Inferior parietal cortex (tissue), 1 donor: Measurements from ENCODE around the gene NUDT1.

Source experiments
- DNase-seq: peaks from one replicate; pipeline ENCODE4 v3.0.0-alpha.2; 2016; ENCODE audit errors: extremely low spot score

NUDT1 gene

GRCh38 chr7:2248984-2249694, 7.1 kb downstream of the NUDT1 start:
- no peak for DNase-seq

- no peak for DNase-seq
Observed at GRCh38 chr7:2249744-2250323, 7.8 kb downstream of the NUDT1 start.

- DNase-seq, result no peak
Observed at GRCh38 chr7:2251381-2251780, 9.4 kb downstream of the NUDT1 start.

- no peak for DNase-seq
Observed at GRCh38 chr7:2251841-2252771, 10.1 kb downstream of the NUDT1 start.

- no peak for DNase-seq
Observed at GRCh38 chr7:2253021-2253420, 11.0 kb downstream of the NUDT1 start.

GRCh38 chr7:2253525-2254244, 11.7 kb downstream of the NUDT1 start:
- DNase-seq, result no peak

- no peak for DNase-seq
Observed at GRCh38 chr7:2254429-2255144, 12.6 kb downstream of the NUDT1 start.

GRCh38 chr7:2255145-2256139, 13.4 kb downstream of the NUDT1 start:
- no peak for DNase-seq

GRCh38 chr7:2256306-2257045, 14.4 kb downstream of the NUDT1 start:
- DNase-seq, result no peak

- DNase-seq, result no peak
Observed at GRCh38 chr7:2257046-2257551, 15.1 kb downstream of the NUDT1 start.

- no peak for DNase-seq
Observed at GRCh38 chr7:2257651-2258050, 15.6 kb downstream of the NUDT1 start.

GRCh38 chr7:2258661-2259365, 16.8 kb downstream of the NUDT1 start:
- no peak for DNase-seq

- DNase-seq, result no peak
Observed at GRCh38 chr7:2259480-2259879, 17.5 kb downstream of the NUDT1 start.

- DNase-seq, result no peak
Observed at GRCh38 chr7:2260820-2261219, 18.8 kb downstream of the NUDT1 start.

GRCh38 chr7:2261611-2262010, 19.6 kb downstream of the NUDT1 start:
- no peak for DNase-seq

GRCh38 chr7:2263176-2263575, 21.1 kb downstream of the NUDT1 start:
- DNase-seq, result no peak

GRCh38 chr7:2264158-2264557, 22.1 kb downstream of the NUDT1 start:
- no peak for DNase-seq

- no peak for DNase-seq
Observed at GRCh38 chr7:2266911-2267310, 24.9 kb downstream of the NUDT1 start.
